OCI-LY1 (cell line): ENCODE results near the gene SLC4A1AP.

ENCODE experiments used
- H2AFZ ChIP-seq: fragments of 200-600 bp; sonication (generic), shearing (Covaris generic); 2 replicates; pipeline ENCODE4 v1.6.0; 2014; ENCODE audit warnings: antibody characterized with exemption, mild to moderate bottlenecking, low read length
- H3F3A ChIP-seq: fragments of 200-600 bp; sonication (generic), shearing (Covaris generic); 2 replicates; pipeline ENCODE4 v1.6.0; 2014; ENCODE audit warnings: mild to moderate bottlenecking, antibody characterized with exemption, low read length, moderate library complexity; ENCODE audit not compliant: insufficient read depth
- H3K27ac ChIP-seq: fragments of 200-600 bp; sonication (generic); 2 replicates; pipeline ENCODE4 v1.5.1; 2014; ENCODE audit warnings: low read length, mixed run types, mild to moderate bottlenecking, low read depth; ENCODE audit not compliant: poor library complexity, severe bottlenecking
- H3K27me3 ChIP-seq: fragments of 200-600 bp; sonication (generic); 2 replicates; pipeline ENCODE4 v1.6.0; 2014; ENCODE audit warnings: antibody characterized with exemption, mild to moderate bottlenecking, low read length, moderate library complexity; ENCODE audit not compliant: insufficient read depth
- H3K36me3 ChIP-seq: fragments of 200-600 bp; sonication (generic); 2 replicates; pipeline ENCODE4 v1.6.1; 2014; ENCODE audit warnings: mild to moderate bottlenecking, antibody characterized with exemption, low read length, moderate library complexity, mixed read lengths; ENCODE audit not compliant: insufficient read depth
- H3K4me1 ChIP-seq: fragments of 200-600 bp; sonication (generic); 2 replicates; pipeline ENCODE4 v1.5.1; 2014; ENCODE audit warnings: mild to moderate bottlenecking, low read length, moderate library complexity; ENCODE audit not compliant: insufficient read depth, severe bottlenecking
- H3K4me2 ChIP-seq: fragments of 200-600 bp; sonication (generic), shearing (Covaris generic); 2 replicates; pipeline ENCODE4 v1.6.1; 2014; ENCODE audit warnings: low read length
- H3K4me3 ChIP-seq: fragments of 200-600 bp; sonication (generic); 2 replicates; pipeline ENCODE4 v1.5.1; 2014; ENCODE audit warnings: low read length, low read depth, mild to moderate bottlenecking, mixed read lengths; ENCODE audit not compliant: poor library complexity, severe bottlenecking
- H3K79me2 ChIP-seq: fragments of 200-600 bp; shearing (Covaris generic); 2 replicates; pipeline ENCODE4 v1.6.1; 2016; ENCODE audit warnings: mixed run types, low read length, mixed read lengths; ENCODE audit not compliant: insufficient read depth
- H3K9ac ChIP-seq: fragments of 200-600 bp; sonication (generic), shearing (Covaris generic); 2 replicates; pipeline ENCODE4 v1.6.1; 2014; ENCODE audit warnings: mild to moderate bottlenecking, low read length, mixed read lengths
- H3K9me2 ChIP-seq: fragments of 200-600 bp; sonication (generic), shearing (Covaris generic); 2 replicates; pipeline ENCODE4 v1.6.1; 2014; ENCODE audit warnings: low read depth, mild to moderate bottlenecking, low read length, mixed read lengths
- H3K9me3 ChIP-seq: fragments of 200-600 bp; shearing (Covaris generic); 2 replicates; pipeline ENCODE4 v1.6.1; 2014; ENCODE audit warnings: low read length, mixed read lengths
- H4K20me1 ChIP-seq: fragments of 200-600 bp; sonication (generic), shearing (Covaris generic); 2 replicates; pipeline ENCODE4 v1.6.0; 2016; ENCODE audit warnings: mild to moderate bottlenecking, low read length; ENCODE audit not compliant: insufficient read depth
- EZH2 ChIP-seq: fragments of 200-600 bp; sonication (generic), shearing (Covaris generic); IDR thresholded peaks from 2 replicates; pipeline ENCODE4 v1.8.0; 2017; ENCODE audit warnings: borderline replicate concordance, mixed run types, mild to moderate bottlenecking, antibody characterized with exemption, low read length, moderate library complexity, mixed read lengths
- TF ChIP-seq, protein P1 (sequence below): fragments of 200-600 bp; sonication (generic), shearing (Covaris generic); IDR thresholded peaks from 2 replicates; pipeline ENCODE4 v1.5.1; 2017; ENCODE audit warnings: mild to moderate bottlenecking, antibody characterized with exemption, low read length, moderate library complexity, mixed read lengths

The SLC4A1AP gene

DNA sequence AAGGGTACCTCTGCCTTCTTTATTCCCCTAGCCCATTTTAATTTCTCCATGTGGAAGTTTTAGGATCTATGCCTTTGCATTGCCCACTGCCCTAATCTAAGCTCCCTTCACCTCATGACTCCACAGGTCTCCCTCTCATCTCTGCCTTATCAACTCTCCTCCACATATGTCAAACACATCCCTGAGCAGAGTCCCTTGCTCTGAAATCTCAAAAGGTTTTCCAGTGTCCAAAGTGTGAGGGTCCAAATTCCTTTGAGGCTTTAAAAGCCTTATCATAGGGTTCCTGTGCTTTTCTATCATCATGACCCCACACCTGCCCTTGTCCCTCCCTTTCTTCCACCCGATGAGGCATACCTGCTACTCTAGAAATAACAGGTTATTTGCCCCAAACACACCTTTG, 38.6 kb downstream of the SLC4A1AP start:
- Histone ChIP-seq H3K9me3 (no peaks in the 10 kb centered on the region), H3K9me2 (no peaks in the 10 kb centered on the region), H3F3A (no peaks in the 10 kb centered on the region), H3K4me1 (no peaks in the 10 kb centered on the region), H3K27ac (no peak overlapping the region), H3K9ac (no peak overlapping the region), H4K20me1 (no peaks in the 10 kb centered on the region), H3K4me3 (no peak overlapping the region), H3K36me3 (no peaks in the 10 kb centered on the region), H2AFZ (no peak overlapping the region), H3K4me2 (no peak overlapping the region), H3K79me2 (no peaks in the 10 kb centered on the region), H3K27me3 (no peaks in the 10 kb centered on the region)
- TF ChIP-seq, protein P1, sequence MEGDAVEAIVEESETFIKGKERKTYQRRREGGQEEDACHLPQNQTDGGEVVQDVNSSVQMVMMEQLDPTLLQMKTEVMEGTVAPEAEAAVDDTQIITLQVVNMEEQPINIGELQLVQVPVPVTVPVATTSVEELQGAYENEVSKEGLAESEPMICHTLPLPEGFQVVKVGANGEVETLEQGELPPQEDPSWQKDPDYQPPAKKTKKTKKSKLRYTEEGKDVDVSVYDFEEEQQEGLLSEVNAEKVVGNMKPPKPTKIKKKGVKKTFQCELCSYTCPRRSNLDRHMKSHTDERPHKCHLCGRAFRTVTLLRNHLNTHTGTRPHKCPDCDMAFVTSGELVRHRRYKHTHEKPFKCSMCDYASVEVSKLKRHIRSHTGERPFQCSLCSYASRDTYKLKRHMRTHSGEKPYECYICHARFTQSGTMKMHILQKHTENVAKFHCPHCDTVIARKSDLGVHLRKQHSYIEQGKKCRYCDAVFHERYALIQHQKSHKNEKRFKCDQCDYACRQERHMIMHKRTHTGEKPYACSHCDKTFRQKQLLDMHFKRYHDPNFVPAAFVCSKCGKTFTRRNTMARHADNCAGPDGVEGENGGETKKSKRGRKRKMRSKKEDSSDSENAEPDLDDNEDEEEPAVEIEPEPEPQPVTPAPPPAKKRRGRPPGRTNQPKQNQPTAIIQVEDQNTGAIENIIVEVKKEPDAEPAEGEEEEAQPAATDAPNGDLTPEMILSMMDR, result no peak
- TF ChIP-seq EZH2, result no peak

DNA sequence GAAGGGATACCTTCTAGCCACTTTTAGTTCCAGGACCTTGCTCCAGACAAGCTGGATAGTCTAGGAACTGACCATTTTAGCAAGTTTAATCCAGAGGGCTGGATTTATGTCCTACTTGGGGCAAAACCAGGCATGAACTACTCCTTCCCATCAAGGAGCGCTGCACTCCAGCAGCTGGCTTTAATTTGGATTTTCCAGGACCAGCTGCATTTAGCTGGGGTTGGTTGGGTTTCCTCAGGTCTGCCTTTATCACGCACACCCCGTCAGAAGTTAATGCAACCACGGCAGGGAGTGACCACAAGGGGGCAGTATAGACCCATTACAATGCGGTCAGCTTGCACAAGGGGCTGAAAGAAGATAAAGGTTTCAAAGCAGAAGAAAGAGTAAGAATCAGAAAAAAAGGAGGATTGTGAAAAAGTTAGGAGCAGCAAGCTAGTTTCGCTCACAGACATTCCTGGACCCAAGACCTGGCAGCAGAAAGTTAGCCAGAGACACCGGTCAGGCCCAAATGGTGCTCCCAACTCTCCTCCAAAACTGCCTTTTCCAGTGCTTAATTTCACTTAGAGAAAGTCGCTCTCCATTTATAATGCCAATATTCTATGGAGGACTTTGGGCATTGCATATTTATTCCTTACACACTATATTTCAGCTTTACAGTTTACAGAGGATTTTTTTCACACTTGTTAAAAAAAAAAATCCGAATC, 40.1 kb downstream of the SLC4A1AP start:
- no peaks in the 10 kb centered on the region for H3K79me2 ChIP-seq
- H3K9me2 ChIP-seq, result no peaks in the 10 kb centered on the region
- H3K4me3 ChIP-seq, result no peak overlapping the region
- no peak overlapping the region for H3K27ac ChIP-seq
- H2AFZ ChIP-seq, result no peak overlapping the region
- no peaks in the 10 kb centered on the region for H3K4me1 ChIP-seq
- no peak overlapping the region for H3K4me2 ChIP-seq
- H3K9me3 ChIP-seq, result no peaks in the 10 kb centered on the region
- H3K27me3 ChIP-seq, result no peaks in the 10 kb centered on the region
- H3F3A ChIP-seq, result no peaks in the 10 kb centered on the region
- H4K20me1 ChIP-seq, result no peaks in the 10 kb centered on the region
- H3K9ac ChIP-seq, result no peak overlapping the region
- no peaks in the 10 kb centered on the region for H3K36me3 ChIP-seq
- TF ChIP-seq, protein P1, result peak; percentile 94
- no peak for TF ChIP-seq EZH2

DNA sequence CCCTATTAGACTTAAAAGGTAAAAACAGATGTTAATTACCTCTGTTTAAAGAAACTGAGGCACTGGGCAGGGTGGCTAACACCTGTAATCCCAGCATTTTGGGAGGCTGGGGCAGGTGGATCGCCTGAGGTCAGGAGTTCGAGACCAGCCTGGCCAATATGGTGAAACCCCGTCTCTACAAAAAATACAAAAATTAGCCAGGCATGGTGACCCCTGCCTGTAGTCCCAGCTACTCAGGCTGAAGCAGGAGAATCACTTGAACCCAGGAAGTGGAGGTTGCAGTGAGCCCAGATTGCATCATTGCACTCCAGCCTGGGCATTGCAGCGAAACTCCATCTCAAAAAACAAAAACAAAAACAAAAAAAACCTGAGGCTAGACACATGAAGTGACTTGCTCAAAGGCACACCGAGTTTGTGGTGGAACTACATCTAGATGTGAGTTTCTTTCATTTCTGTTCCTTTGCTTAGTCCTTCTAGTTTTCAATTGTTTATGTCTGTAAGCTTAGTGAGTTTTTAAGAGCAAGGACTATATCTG, 40.7 kb downstream of the SLC4A1AP start:
- Histone ChIP-seq H2AFZ (no peak overlapping the region), H3K9ac (no peak overlapping the region), H4K20me1 (no peaks in the 10 kb centered on the region), H3K27me3 (no peaks in the 10 kb centered on the region), H3K9me2 (no peaks in the 10 kb centered on the region), H3F3A (no peaks in the 10 kb centered on the region), H3K4me1 (no peaks in the 10 kb centered on the region), H3K9me3 (no peaks in the 10 kb centered on the region), H3K4me2 (no peak overlapping the region), H3K36me3 (no peaks in the 10 kb centered on the region), H3K4me3 (no peak overlapping the region), H3K27ac (no peak overlapping the region), H3K79me2 (no peaks in the 10 kb centered on the region)
- TF ChIP-seq, protein P1, result no peak
- no peak for TF ChIP-seq EZH2
